ENCODE data around the gene WEE1.

The WEE1 gene

GRCh38 chr11:9566561-9567063, 6.9 kb upstream of the WEE1 start:
- DNase-seq (ENCODE audit: low spot score): no peak

- DNase-seq (ENCODE audit: low spot score): no peak
Measured at GRCh38 chr11:9567401-9567800, 6.1 kb upstream of the WEE1 start.

GRCh38 chr11:9568161-9568853, 5.2 kb upstream of the WEE1 start:
- DNase-seq (ENCODE audit: low spot score): no peak

- DNase-seq (ENCODE audit: low spot score): peak; percentile 65
Measured at GRCh38 chr11:9568854-9569587, 4.4 kb upstream of the WEE1 start.

- DNase-seq (ENCODE audit: low spot score): no peak
Measured at GRCh38 chr11:9569588-9570164, 3.8 kb upstream of the WEE1 start.

GRCh38 chr11:9570313-9571025, 3.0 kb upstream of the WEE1 start:
- DNase-seq (ENCODE audit: low spot score): no peak

- no peak for DNase-seq (ENCODE audit: low spot score)
Measured at GRCh38 chr11:9571071-9571762, 2.3 kb upstream of the WEE1 start.

GRCh38 chr11:9571763-9572115, 1.7 kb upstream of the WEE1 start:
- no peak for DNase-seq (ENCODE audit: low spot score)

GRCh38 chr11:9573775-9574621, 528 bp downstream of the WEE1 start:
- no peak for DNase-seq (ENCODE audit: low spot score)

GRCh38 chr11:9574622-9575259, 1.3 kb downstream of the WEE1 start:
- peak; percentile 36 for DNase-seq (ENCODE audit: low spot score)

- DNase-seq (ENCODE audit: low spot score): peak; percentile 76
Measured at GRCh38 chr11:9575260-9576240, 2.1 kb downstream of the WEE1 start.

GRCh38 chr11:9576701-9577381, 3.4 kb downstream of the WEE1 start:
- DNase-seq (ENCODE audit: low spot score): no peak

- DNase-seq (ENCODE audit: low spot score): no peak
Measured at GRCh38 chr11:9577556-9577955, 4.1 kb downstream of the WEE1 start.

GRCh38 chr11:9580894-9581293, 7.4 kb downstream of the WEE1 start:
- no peak for DNase-seq (ENCODE audit: low spot score)

- no peak for DNase-seq (ENCODE audit: low spot score)
Measured at GRCh38 chr11:9581556-9582161, 8.2 kb downstream of the WEE1 start.

GRCh38 chr11:9590717-9591116, 17.2 kb downstream of the WEE1 start:
- DNase-seq (ENCODE audit: low spot score): no peak

- DNase-seq (ENCODE audit: low spot score): no peak
Measured at GRCh38 chr11:9594267-9595046, 21.0 kb downstream of the WEE1 start.

All from cerebellar cortex (tissue), 1 donor.